Nucleus accumbens (tissue), 56 donors: ENCODE measurements around the gene AVL9.
"Not testable (repeated sequence)": the region's sequence is repeated elsewhere in the genome, so short reads cannot be mapped to it uniquely, and the experiment has no call there.

Experiments used
- DNase-seq, 56 donors: peaks; one replicate each; lab custom pipeline; 2025; lab: John Stamatoyannopoulos, UW

Gene AVL9

GRCh38 chr7:32495298-32496051 lies at the start of gene AVL9:
Gene AVL9 (plus strand): TSS chr7:32495489. CDS start chr7:32495710, 221 bp downstream.
- peak; percentile 55 to 100 (median 96) for DNase-seq

- DNase-seq: no peak
Observed at GRCh38 chr7:32447218-32447617, 48.1 kb upstream of the AVL9 start.

GRCh38 chr7:32453341-32454011 lies 41.8 kb upstream of the AVL9 start:
- DNase-seq: peak in 19 of 56 donors; percentile 1 to 59 (median 29)

- no peak for DNase-seq
Observed at GRCh38 chr7:32458025-32458424, 37.3 kb upstream of the AVL9 start.

- DNase-seq: no peak
Observed at GRCh38 chr7:32459788-32460187, 35.5 kb upstream of the AVL9 start.

GRCh38 chr7:32461484-32461883 lies 33.8 kb upstream of the AVL9 start:
- no peak for DNase-seq

GRCh38 chr7:32462451-32462850 lies 32.8 kb upstream of the AVL9 start:
- DNase-seq: no peak

- DNase-seq: no peak
Observed at GRCh38 chr7:32462977-32463376, 32.3 kb upstream of the AVL9 start.

- not testable (repeated sequence) for DNase-seq
Observed at GRCh38 chr7:32464641-32465416, 30.5 kb upstream of the AVL9 start.

GRCh38 chr7:32470004-32470403 lies 25.3 kb upstream of the AVL9 start:
- not testable (repeated sequence) for DNase-seq

GRCh38 chr7:32470871-32471270 lies 24.4 kb upstream of the AVL9 start:
- DNase-seq: no peak

GRCh38 chr7:32472015-32472414 lies 23.3 kb upstream of the AVL9 start:
- DNase-seq: no peak

- no peak for DNase-seq
Observed at GRCh38 chr7:32474008-32474407, 21.3 kb upstream of the AVL9 start.

GRCh38 chr7:32476816-32477648 lies 18.3 kb upstream of the AVL9 start:
- no peak for DNase-seq

- no peak for DNase-seq
Observed at GRCh38 chr7:32477649-32477980, 17.7 kb upstream of the AVL9 start.

GRCh38 chr7:32479574-32480200 lies 15.6 kb upstream of the AVL9 start:
- peak in 1 of 56 donors; percentile 23 for DNase-seq

- DNase-seq: no peak
Observed at GRCh38 chr7:32481176-32481575, 14.1 kb upstream of the AVL9 start.

GRCh38 chr7:32481921-32482320 lies 13.4 kb upstream of the AVL9 start:
- no peak for DNase-seq

- no peak for DNase-seq
Observed at GRCh38 chr7:32489788-32490126, 5.5 kb upstream of the AVL9 start.

- DNase-seq: peak in 55 of 56 donors; percentile 26 to 93 (median 82)
Observed at GRCh38 chr7:32490127-32490796, 5.0 kb upstream of the AVL9 start, which contains the start of gene LSM5. Gene LSM5 (minus strand): TSS chr7:32490380. CDS start chr7:32490365, 15 bp downstream.
